ENCODE results near the gene ANKRD55. TPM values are rescaled to one million over a fixed set of nuclear protein-coding genes. Genes with fewer than 3 reads are reported as not detected.

The ANKRD55 gene
- polyA plus RNA-seq, 1 of the 3 experiments (the other 2 are of a cell fraction), result not detected

- no peak for TF ChIP-seq NRF1 (IDR thresholded peaks at IDR 0.05; ENCODE audit: low read depth, low read length)
- TF ChIP-seq IRF3 (IDR thresholded peaks at IDR 0.05; ENCODE audit: low read depth, low read length), result no peak
- TF ChIP-seq JUND (IDR thresholded peaks at IDR 0.05), result no peak
- TF ChIP-seq GATA2 (CRISPR knock-in tag; IDR thresholded peaks at IDR 0.05), result no peak
- no peak for TF ChIP-seq ELF1 (IDR thresholded peaks at IDR 0.05)
- TF ChIP-seq CTCF (IDR thresholded peaks at IDR 0.05), result peak; percentile 85
- peak; percentile 97 for TF ChIP-seq SMC3 (IDR thresholded peaks at IDR 0.05; ENCODE audit: low read depth, low read length)
- TF ChIP-seq RAD21 (IDR thresholded peaks at IDR 0.05; ENCODE audit: low read length), result peak; percentile 97
- TF ChIP-seq MAX (IDR thresholded peaks at IDR 0.05; ENCODE audit: low read depth), result no peak
- H3K9ac ChIP-seq, result no peak overlapping the region
- no peaks in the 10 kb centered on the region for H3K79me2 ChIP-seq (ENCODE audit: insufficient read depth)
- no peaks in the 10 kb centered on the region for H3K9me2 ChIP-seq
- H3K27me3 ChIP-seq (ENCODE audit: insufficient read depth), result no peaks in the 10 kb centered on the region
- no peaks in the 10 kb centered on the region for H3K9me3 ChIP-seq
- 37% methylated on average over 5 of the region's 5 CpGs for WGBS (ENCODE audit: low lambda C conversion rate)
- ChIA-PET POLR2A (no interaction called here), CTCF (interaction anchor here (0.6 to 4.1 kb wide), 29 partner anchors 11 to 640 kb away, joined by 3 to 77 read pairs (median 4); no protein-coding TSS in a partner anchor)
- no peaks in the 10 kb centered on the region for H3F3A ChIP-seq (replicated peaks; ENCODE audit: insufficient read depth)
- H2AFZ ChIP-seq (ENCODE audit: low read depth), result no peak overlapping the region
- no peaks in the 10 kb centered on the region for H3K4me1 ChIP-seq (ENCODE audit: control insufficient read depth in 1 of 2, insufficient read depth in 2 of 2, low read depth in 1 of 2, low read length in 1 of 2)
- H3K4me2 ChIP-seq, result no peak overlapping the region
- no peak overlapping the region for H3K4me3 ChIP-seq (ENCODE audit: low read depth in 2 of 2, low read length in 1 of 2)
- no peak overlapping the region for H3K27ac ChIP-seq (ENCODE audit: low read depth in 2 of 2, low read length in 1 of 2)
- no peaks in the 10 kb centered on the region for H3K36me3 ChIP-seq (replicated peaks in 1 of 2; ENCODE audit: control insufficient read depth in 1 of 2, insufficient read depth in 2 of 2, low read length in 1 of 2)
- DNase-seq, result peak; percentile 74
- no peaks in the 10 kb centered on the region for H4K20me1 ChIP-seq (ENCODE audit: insufficient read depth)
These were observed 32.0 kb downstream of the ANKRD55 start for GRCh38 chr5:56200971-56201666.

- no peak overlapping the region for H3K4me2 ChIP-seq
- H4K20me1 ChIP-seq (ENCODE audit: insufficient read depth), result no peaks in the 10 kb centered on the region
- POLR2A ChIA-PET, result no interaction called here
- no peak overlapping the region for H3K4me3 ChIP-seq (ENCODE audit: low read depth in 2 of 2, low read length in 1 of 2)
- H3K4me1 ChIP-seq (ENCODE audit: control insufficient read depth in 1 of 2, insufficient read depth in 2 of 2, low read depth in 1 of 2, low read length in 1 of 2), result peaks cover 0 to 6% of the 10 kb centered on the region in 2 experiments; a peak in 1 of 4 replicates
- H3K27ac ChIP-seq (ENCODE audit: low read depth in 2 of 2, low read length in 1 of 2), result 0 out of 4 replicates have a peak overlapping the region, but pooled peaks of 1 of the 2 experiments have one; percentile 18
- DNase-seq, result no peak
- no peaks in the 10 kb centered on the region for H3K27me3 ChIP-seq (ENCODE audit: insufficient read depth)
- peaks cover 12% of the 10 kb centered on the region for H3F3A ChIP-seq (replicated peaks; ENCODE audit: insufficient read depth)
- no peaks in the 10 kb centered on the region for H3K36me3 ChIP-seq (replicated peaks in 1 of 2; ENCODE audit: control insufficient read depth in 1 of 2, insufficient read depth in 2 of 2, low read length in 1 of 2)
- no peaks in the 10 kb centered on the region for H3K9me2 ChIP-seq
- H2AFZ ChIP-seq (ENCODE audit: low read depth), result no peak overlapping the region
- TF ChIP-seq FOXM1 (IDR thresholded peaks at IDR 0.05; ENCODE audit: low read depth), result no peak
- TF ChIP-seq RCOR1 (IDR thresholded peaks at IDR 0.05; ENCODE audit: low read length), result no peak
- TF ChIP-seq MEF2A (IDR thresholded peaks at IDR 0.05; ENCODE audit: borderline replicate concordance, low read depth), result no peak
- TF ChIP-seq NFIC (IDR thresholded peaks at IDR 0.05; ENCODE audit: borderline replicate concordance), result no peak
- no peak for TF ChIP-seq SMC3 (IDR thresholded peaks at IDR 0.05; ENCODE audit: low read depth, low read length)
- no peak for TF ChIP-seq USF1 (IDR thresholded peaks at IDR 0.05; ENCODE audit: borderline replicate concordance, low read depth)
- no peak for TF ChIP-seq ELF1 (IDR thresholded peaks at IDR 0.05)
- no peak for TF ChIP-seq ZBTB33 (IDR thresholded peaks at IDR 0.05; ENCODE audit: borderline replicate concordance, low read depth)
- no peak for TF ChIP-seq SIN3A (IDR thresholded peaks at IDR 0.05; ENCODE audit: borderline replicate concordance, low read depth, low read length)
- TF ChIP-seq NRF1 (IDR thresholded peaks at IDR 0.05; ENCODE audit: low read depth, low read length), result no peak
- H3K79me2 ChIP-seq (ENCODE audit: insufficient read depth), result no peaks in the 10 kb centered on the region
- WGBS (ENCODE audit: low lambda C conversion rate), result 72% methylated on average over 1 of the region's 1 CpG
- H3K9ac ChIP-seq, result no peak overlapping the region
- no peaks in the 10 kb centered on the region for H3K9me3 ChIP-seq
- CTCF ChIA-PET, result no interaction called here
These were observed 38.1 kb downstream of the ANKRD55 start for GRCh38 chr5:56195016-56195415.
